GM10847 (cell line): ENCODE measurements around the gene TGM2.

Experiments used
- POLR2A ChIP-seq: IDR thresholded peaks from 2 replicates; pipeline ENCODE4 v1.6.1; 2011; ENCODE audit not compliant: insufficient read length; ENCODE audit errors: extremely low read depth

TGM2 gene

DNA sequence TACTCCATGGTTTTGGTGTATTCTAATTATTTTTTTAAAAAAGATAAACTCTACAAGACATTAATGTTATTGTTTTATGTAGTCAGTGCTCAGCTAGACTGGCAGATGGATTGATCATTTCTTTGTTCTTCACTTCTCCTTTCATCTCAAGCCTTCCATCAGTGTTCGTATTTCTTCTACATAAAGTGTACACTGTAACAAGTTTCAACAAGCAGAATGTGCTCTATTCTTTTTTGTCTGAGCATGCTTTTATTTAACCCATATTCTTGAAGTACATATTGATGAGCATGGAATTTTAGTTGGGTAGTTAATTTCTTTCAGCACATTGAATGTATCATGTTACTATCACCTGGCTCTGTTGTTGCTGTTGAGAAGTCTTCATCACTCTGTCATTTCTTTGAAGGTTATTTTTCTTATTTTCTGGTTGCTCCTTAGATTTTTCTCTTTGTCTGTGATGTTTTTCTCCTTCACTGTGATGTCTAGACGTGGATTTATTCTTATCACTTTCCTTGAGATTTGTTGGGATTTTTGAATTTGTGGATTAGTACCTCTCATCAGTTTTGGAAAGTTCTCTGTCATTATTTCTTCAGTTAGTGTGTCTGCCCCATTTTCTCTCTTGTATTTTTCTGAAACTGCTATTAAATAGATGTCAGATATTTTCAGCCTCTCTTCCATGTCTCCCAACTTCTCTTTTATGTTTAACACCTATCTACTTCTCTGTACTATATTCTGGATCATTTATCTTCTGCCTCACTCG, 48.5 kb downstream of the TGM2 start:
- no peak for TF ChIP-seq POLR2A

DNA sequence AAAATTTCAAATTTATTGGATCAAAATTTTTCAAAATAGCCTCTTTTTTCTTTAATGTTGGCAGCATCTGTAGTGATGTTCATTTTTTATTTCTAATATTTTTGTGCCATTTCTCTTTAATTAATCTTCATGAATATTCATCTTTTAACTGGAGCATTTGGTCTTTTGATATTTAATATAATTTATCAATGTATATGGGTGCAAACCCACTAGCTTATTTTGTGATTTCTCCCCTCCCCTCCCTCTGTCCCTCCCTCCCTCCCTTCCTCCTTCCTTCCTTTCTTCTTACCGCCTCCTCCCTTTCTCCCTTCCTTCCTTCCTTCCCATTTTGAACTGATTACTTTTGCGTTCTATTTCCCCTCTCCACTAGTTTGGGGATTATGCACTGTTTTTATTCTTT, 49.2 kb downstream of the TGM2 start:
- no peak for TF ChIP-seq POLR2A

DNA sequence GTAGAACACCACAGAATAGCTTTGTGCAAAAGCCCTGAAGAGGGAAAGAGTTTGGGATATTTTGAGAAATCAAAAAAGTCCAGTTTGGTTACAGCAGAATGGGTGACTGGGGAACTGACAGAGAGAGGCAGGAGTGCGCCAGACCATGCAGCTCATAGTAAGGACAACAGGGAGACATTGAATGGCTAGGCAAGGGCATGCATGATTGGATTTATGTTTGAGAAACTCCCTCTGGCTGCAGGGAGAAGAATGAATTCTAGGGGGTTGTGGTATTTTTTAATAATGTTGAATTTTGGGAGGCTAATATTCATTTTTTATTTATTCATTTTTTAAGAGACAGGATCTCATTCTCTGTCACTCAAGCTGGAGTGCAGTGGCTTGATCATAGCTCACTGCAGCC, 49.9 kb downstream of the TGM2 start:
- no peak for TF ChIP-seq POLR2A

DNA sequence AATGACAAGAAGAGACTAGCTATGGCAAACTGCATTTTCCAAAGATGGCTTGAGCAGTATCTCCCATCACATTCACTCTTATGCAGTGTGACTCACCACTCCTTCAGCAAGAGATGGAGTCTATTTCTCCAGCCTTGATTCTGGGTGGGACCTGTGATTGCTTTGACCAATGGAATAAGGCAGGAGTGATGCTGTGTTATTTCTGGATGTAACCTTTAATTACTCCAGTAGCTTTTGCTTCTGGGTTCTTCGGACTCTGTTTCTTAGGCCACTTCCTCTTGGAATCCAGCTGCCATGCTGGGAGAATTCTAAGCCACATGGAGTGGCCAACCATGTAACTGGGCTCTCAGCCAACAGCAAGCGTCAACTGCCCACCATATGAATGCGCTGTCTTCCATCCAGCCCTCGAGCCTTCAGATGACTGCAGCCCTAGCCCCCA, 50.7 kb downstream of the TGM2 start:
- no peak for TF ChIP-seq POLR2A

DNA sequence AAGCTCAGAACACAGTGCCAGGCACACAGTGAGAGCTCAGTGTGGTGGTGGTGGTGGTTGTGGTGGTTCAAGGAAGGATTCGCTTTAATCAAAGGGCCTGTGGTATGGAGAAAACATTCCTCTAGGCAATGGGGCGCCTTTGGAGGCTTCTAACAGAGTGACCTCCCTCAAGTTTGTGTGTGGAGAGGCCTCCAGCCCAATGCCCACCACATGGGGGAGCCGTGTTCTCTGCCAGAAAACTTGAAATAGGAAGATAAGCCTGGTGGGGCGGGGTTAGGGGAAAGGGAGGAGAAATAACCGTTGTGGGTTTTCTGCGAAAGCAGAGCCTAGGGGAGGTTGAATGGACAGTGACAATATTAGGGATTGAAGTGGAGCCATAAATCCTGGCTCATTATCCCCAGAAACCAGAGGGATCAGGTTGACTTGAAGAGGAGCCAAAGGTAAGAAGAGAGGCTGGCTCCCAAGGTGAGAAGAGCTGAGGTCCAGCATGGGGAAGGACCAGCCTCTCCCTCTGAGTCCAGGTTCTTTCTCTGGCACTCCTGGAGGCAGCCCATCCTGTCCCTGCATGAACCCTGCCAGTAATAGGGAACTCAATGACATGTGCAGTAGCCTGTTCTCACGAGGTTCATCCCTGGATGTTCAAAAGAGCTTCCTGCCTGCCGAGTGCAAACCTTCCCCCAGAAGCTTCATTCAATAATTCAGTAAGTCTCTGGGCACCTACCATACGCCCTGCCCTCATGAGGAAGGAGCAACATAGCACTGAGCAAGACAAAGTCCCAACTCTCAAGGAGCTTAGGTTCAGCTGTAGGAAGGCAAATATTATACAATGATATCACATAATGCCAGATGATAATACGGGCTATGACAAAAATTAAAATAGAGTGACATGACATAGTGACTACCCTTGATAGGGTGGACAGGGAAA, 51.4 kb downstream of the TGM2 start:
- TF ChIP-seq POLR2A, result no peak

DNA sequence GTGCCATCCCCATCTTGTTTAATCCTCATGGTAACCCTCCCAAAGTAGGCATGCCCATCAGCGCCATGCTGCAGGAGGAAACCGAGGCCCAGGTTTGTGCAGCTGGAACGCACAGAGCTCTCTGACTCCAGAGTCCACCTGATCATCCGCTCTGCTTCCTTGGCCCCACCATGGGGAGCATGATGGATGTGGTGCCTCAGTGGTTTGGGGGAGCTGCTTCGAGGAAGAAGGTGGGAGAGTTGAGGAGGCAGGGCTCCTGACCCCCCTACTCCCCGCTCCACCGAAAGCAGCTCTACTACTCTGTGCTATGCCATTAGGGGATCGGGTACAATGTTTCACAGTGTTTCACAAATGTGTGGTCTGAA, 52.2 kb downstream of the TGM2 start:
- no peak for TF ChIP-seq POLR2A

DNA sequence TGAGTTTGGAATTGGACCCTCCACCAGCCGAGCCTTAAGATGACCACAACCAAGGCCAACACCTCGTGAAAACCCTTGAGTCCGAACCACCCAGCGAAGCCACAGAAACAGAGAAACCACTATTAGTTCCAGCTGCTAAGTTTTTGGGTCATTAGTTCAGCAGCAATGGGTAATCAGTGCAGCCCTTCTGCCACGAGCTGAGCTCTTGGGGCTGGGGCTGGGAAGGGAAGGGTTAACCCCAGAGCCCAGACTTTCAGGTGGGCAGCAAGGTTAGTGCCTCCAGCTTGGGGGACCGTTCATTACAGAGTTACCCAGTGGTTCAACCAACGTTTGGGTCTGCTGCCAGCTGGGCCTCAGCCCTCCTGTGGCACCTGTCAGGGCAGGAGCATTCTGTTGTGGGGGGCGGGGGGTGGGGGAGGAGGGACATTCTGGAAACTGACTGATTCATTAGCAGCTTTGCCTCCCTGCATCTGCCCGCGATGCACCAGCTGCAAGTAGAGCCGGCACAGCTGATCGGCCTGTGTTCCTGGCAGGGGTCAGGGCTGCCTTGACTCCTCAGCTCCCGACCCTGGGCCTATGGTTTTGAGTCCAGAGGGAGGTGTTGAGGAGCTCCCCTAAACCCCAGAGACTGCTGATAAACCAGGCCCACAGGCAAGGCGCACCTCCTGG, 52.7 kb downstream of the TGM2 start:
- TF ChIP-seq POLR2A, result no peak

DNA sequence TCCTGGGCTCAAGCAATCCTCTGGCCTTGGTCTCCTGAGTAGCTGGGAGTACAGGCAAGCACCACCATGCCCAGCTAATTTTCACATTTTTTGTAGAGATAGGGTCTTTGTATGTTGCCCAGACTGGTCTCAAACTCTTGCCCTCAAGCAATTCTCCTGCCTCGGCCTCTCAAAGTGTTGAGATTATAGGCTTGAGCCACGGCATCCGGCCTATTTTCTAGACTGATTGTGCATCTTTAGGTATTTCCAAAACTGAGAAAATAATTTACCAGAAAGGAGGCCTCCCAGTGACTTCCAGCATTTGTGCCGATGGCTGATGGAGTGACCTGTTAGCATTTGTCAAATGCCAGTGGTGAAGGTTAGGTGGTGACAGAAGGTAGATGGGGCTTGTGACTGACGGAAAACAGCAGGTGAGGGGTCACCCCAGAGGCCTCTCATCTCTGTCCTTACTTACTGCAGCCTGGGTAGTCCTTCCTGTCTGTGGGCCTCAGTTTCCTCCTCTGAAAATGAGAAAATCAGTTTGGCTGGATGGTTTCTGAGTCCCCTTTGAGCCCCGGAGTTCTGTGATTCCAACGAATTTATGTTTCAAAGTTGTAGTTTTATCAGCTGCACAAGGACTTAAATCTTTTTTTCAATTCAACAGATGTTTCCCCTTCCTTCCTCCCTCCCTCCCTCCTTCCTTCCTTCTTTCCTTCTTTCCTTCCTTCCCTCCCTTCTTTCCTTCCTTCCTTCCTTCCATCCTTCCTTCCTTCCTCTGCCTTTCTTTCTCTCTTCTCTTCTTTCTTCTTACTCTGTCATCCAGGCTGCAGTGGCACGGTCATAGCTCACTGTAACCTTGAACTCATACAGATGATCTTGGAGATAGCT, 53.5 kb downstream of the TGM2 start:
- no peak for TF ChIP-seq POLR2A

DNA sequence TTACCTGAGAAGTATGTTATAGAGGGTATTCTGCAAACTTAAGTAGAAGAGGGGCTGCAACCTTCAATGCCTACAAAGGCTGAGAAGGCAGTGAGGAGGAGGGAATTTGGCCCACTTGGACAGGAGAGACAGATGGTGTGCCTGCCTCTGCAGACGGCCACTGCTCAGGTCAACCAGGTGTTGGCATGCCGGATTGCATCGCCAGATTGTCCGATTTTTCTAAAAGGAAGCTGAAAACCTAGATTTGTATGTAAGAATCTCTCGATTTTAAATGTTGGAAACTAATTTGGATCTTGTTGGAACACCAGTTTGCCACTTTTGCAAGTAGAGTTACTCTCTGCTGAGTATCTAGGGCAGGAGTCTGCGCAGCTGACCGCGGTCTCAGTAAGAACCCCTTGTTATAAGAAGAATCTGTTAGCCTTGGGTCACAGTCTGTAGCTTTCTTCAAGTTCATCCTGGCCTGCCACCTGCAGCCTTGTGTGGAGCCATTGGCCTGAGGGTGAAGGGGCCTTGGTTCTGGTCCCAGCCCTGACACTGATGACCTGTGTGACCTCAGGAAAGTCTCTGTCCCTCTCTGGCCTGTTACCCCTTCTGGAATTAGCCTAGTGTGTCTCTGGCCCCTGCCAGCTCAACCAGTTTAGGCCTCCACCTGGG, 54.4 kb downstream of the TGM2 start:
- TF ChIP-seq POLR2A, result no peak

DNA sequence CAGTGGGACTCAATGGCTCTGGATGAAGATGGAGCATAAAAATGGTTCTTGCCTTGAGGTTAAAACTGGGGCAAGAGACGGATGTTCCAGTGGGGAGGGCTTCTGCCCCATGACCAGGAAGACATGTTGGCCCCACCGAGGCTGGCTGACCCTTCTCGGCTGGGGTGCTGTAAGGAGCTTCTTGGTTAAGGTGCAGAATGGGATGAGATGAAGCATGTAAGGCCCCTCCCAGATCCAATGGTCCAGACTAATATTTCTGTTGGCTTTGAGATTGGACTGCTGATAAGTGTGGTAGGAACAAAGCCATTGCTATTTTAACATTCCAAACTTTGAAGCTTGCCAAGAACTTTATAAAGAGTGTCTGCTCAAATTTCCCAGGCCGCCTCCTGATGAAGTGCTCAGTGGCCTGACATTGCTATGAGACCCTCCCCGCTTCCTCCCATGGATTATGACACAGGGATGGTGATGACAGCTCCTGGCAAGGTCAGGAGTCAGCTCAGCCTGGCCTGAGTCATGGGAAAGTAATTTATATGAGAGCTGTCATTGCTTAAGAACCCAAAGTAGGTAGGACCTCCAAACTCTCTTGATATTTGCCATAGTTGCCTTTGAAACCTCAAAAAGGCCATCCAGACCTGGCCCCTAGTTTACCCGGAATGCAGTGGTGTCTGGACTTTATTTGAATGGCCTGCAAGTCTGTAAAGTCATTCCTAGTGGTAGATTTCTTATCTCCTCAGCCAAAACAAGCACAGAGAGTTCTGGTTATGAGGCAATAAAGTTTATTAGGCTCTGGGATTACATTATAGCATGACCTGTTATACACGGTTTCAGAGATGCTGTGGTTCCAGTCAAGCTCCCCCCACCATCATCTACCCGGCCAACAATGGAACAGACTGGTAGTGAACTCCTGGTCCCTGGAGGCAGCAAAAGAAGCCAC, 55.2 kb downstream of the TGM2 start:
- TF ChIP-seq POLR2A, result no peak

DNA sequence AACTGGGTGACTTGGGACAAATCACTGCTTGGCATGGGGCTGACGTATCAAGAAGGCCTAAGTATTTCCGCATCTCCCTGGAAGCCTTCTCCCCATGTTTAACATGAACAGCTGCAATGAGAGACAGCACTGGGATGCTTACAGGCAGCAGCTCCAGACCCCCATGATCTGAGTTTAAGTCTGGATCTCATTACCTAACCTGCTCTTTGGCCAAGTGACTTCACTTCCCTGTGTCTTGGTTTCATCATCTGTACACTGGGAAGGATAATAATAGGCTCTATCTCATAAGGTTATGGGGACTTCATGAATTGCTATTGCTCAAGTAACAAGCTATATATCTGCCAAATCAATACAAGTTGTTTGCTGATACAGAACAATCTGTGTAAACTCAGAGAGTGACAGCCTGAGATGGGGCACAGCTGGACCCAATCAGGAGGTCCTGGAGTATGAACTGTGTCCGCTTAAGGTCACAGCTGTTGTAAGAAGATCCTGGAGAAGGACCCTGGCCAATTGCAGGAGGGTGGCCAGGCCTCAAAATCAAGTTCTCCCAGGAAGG, 56.0 kb downstream of the TGM2 start:
- TF ChIP-seq POLR2A, result no peak

DNA sequence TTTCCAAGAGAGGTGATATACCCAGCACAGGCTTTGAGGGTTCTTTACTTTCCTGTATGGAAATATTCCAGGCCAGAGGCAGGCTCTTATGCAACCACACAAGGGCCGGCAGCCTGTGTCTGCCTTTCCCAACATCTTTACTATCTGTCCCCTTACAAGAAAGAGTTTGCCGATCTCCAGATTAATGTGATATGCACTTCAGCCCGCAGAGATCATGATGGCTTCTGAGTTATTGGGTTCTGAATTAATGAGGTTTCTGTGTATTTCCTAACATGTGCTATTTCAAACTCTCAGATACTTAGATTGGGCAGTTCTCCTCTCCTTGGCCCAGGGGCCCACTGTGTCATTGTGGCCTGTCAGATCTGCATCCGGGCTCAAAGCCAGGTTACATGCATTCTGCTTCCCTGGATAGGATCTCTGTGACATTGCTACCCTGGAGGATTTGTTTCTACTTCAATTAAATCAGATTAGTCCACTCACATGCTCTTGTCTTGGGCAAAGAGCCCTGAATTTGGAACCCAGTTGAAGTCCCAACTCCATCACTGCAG, 56.6 kb downstream of the TGM2 start:
- TF ChIP-seq POLR2A, result no peak

DNA sequence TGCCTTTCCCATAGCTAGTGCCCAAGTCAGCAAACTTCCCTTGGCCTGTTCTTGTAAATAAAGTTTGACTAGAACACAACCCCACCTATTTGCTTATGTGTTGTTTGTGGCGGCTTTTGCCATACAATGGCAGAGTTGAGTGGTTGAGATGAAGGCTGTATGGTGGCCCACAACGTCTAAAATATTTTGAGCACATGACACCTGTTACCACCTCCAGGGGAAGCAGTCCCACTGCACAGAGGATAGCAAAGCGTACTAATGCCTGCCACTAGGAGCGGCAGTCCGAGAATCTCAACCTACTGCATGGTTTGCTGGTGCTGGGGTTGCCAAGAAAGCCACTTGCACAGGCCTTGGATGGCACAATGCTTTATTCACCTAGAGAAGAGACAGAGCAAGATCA, 58.6 kb downstream of the TGM2 start:
- no peak for TF ChIP-seq POLR2A
